GM06990 (cell line): Measurements from ENCODE around the gene ISCA1.

Experiments
- DNase-seq: peaks from one replicate; pipeline ENCODE4 v3.0.0-alpha.2; 2011; ENCODE audit not compliant: insufficient read length; ENCODE audit errors: extremely low read depth
- H3K27me3 ChIP-seq: replicated peaks from 2 replicates; pipeline ENCODE4 v1.6.0; 2011; ENCODE audit warnings: low read length; ENCODE audit not compliant: control insufficient read depth, insufficient read depth
- H3K36me3 ChIP-seq: 2 replicates; pipeline ENCODE4 v1.5.1; 2011; ENCODE audit warnings: low read length; ENCODE audit not compliant: control insufficient read depth, insufficient read depth
- H3K4me3 ChIP-seq: replicated peaks from 2 replicates; pipeline ENCODE4 v1.5.1; 2011; ENCODE audit warnings: low read depth, mild to moderate bottlenecking, control low read depth, low read length
- TF ChIP-seq, protein P1 (sequence below): IDR thresholded peaks from 2 replicates; pipeline ENCODE4 v1.5.1; 2011; ENCODE audit warnings: low read length, control low read depth, mild to moderate bottlenecking, inconsistent platforms; ENCODE audit not compliant: insufficient read depth, poor library complexity, severe bottlenecking

The ISCA1 gene

DNA sequence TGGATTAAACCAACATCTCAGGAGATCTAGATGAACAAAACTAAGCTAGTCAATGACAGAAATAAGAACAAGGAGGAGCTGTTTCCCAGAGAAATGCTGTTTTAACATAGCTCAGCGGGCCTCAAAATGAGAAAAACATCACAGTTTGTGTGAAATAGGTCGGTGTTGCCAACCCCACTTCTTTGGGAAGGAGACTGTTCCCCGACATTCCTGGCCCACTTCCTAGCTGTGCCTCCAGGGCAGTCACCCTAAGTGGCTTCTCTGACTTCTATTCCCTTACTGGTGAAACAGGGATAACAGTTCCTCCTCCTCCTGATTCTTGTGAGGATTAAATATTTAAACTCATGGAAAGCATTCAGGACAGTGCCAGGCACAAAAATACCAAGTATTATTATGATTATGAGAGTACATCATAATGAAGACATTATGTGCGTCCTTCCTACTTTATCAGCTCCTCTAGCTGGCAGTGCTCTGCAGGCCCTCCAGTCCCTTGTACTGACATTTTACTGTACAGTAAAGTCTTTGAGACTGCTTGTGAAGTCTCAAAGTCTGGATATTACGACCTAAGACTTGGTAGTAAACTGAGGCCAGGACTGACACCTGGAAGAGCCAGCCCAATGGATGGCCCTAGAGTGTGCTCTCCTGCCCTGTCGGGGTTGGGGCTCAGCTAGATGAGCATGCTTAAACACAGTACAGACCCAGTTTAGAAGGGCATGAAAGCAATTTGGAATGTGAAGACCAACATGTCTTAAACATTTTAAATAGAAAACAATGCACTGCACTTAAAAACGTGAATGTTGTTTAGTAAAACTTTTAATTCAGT, 7.3 kb downstream of the ISCA1 start:
- H3K27me3 ChIP-seq: no peaks in the 10 kb centered on the region
- DNase-seq: no peak
- H3K4me3 ChIP-seq: no peak overlapping the region
- TF ChIP-seq, protein P1, sequence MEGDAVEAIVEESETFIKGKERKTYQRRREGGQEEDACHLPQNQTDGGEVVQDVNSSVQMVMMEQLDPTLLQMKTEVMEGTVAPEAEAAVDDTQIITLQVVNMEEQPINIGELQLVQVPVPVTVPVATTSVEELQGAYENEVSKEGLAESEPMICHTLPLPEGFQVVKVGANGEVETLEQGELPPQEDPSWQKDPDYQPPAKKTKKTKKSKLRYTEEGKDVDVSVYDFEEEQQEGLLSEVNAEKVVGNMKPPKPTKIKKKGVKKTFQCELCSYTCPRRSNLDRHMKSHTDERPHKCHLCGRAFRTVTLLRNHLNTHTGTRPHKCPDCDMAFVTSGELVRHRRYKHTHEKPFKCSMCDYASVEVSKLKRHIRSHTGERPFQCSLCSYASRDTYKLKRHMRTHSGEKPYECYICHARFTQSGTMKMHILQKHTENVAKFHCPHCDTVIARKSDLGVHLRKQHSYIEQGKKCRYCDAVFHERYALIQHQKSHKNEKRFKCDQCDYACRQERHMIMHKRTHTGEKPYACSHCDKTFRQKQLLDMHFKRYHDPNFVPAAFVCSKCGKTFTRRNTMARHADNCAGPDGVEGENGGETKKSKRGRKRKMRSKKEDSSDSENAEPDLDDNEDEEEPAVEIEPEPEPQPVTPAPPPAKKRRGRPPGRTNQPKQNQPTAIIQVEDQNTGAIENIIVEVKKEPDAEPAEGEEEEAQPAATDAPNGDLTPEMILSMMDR: no peak
- H3K36me3 ChIP-seq: peaks cover 6% of the 10 kb centered on the region

DNA sequence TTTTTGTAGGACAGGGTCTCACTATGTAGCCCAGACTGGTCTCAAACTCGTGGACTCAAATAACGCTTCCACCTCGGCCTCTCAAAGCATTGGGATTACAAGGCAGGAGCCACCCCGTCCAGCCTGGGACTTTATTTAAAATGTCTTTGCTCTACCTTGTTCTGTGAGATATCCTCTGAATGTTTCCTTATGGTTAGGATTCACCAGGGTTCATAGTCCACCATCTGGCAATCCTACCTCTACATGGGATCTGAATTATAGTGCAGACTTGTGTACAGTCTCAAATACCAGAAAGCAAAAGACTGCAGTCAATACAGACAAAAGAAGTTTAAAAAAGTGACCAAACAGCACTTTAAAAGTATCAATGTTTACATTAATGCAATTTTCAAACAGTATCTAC, 10.1 kb downstream of the ISCA1 start:
- DNase-seq: no peak
- Histone ChIP-seq H3K36me3 (peaks cover 6% of the 10 kb centered on the region), H3K27me3 (no peaks in the 10 kb centered on the region), H3K4me3 (no peak overlapping the region)
- TF ChIP-seq, protein P1: no peak

GRCh38 chr9:86263876-86264275, 18.5 kb downstream of the ISCA1 start:
- TF ChIP-seq, protein P1: no peak
- Histone ChIP-seq H3K36me3 (peaks cover 5% of the 10 kb centered on the region), H3K27me3 (no peaks in the 10 kb centered on the region), H3K4me3 (no peak overlapping the region)
- no peak for DNase-seq

- peaks cover 5% of the 10 kb centered on the region for H3K36me3 ChIP-seq
- H3K27me3 ChIP-seq: no peaks in the 10 kb centered on the region
- DNase-seq: no peak
- no peak overlapping the region for H3K4me3 ChIP-seq
- TF ChIP-seq, protein P1: no peak
Observed at GRCh38 chr9:86262492-86262891, 19.8 kb downstream of the ISCA1 start.

- TF ChIP-seq, protein P1: no peak
- Histone ChIP-seq H3K27me3 (no peaks in the 10 kb centered on the region), H3K4me3 (no peak within 1 kb of the TSS), H3K36me3 (peaks cover 5% of the 10 kb centered on the region)
- DNase-seq: no peak
Observed at GRCh38 chr9:86259557-86259956, 22.8 kb downstream of the ISCA1 start, which contains the start of gene C9orf153. TSS of gene C9orf153 (minus strand) at chr9:86259657. CDS start at chr9:86229603, 30,054 bp downstream.

DNA sequence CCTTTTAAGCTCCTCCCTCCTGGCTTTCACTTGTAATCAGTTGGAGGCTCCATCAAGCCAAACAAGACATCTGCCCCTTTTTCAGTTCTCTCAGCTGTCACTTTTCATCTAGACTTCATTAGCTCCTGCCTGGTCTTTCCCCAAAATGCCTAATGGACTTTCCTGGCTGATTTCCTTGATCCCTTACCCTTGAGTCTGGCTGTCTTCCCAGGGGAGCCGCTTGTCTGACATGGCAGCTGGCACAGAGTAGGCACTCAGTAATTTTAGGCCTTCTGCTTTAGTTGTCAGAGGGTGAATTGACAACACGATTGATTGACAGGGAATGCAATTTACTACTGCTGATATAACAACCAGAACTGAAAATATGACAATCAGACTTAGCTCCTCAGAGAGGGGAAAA, 24.9 kb downstream of the ISCA1 start:
- TF ChIP-seq, protein P1: no peak
- Histone ChIP-seq H3K36me3 (no peaks in the 10 kb centered on the region), H3K27me3 (no peaks in the 10 kb centered on the region), H3K4me3 (no peak overlapping the region)
- no peak for DNase-seq
